Calu3 (cell line): ENCODE results near the gene FHIT. TPM values are rescaled to one million over a fixed set of nuclear protein-coding genes. Genes with fewer than 3 reads are reported as not detected.

Source experiments
- BruUV-seq: library from RNA; stranded (reverse); fragments of 400-500 nt; replicated peaks from 2 replicates; lab custom pipeline; 2021; lab: Mats Ljungman, UMichigan
- CTCF ChIA-PET: fragments of 300-600 bp; sonication (Branson Sonifier 250); formaldehyde crosslinking; loops from one replicate; lab custom pipeline; 2022; ENCODE audit warnings: antibody characterized with exemption; lab: Charles Lee
- DNase-seq: peaks from one replicate; pipeline ENCODE4 v3.0.0; 2022
- H3K27ac Mint-ChIP-seq: one replicate; pipeline ENCODE4 v1.8.0; 2022; ENCODE audit warnings: mixed read lengths; ENCODE audit not compliant: unreplicated experiment
- H3K27me3 Mint-ChIP-seq: one replicate; pipeline ENCODE4 v1.8.0; 2022; ENCODE audit warnings: mixed read lengths; ENCODE audit not compliant: unreplicated experiment
- H3K36me3 Mint-ChIP-seq: one replicate; pipeline ENCODE4 v1.8.0; 2022; ENCODE audit warnings: mild to moderate bottlenecking, moderate library complexity, mixed read lengths; ENCODE audit not compliant: insufficient read depth, unreplicated experiment
- H3K4me1 Mint-ChIP-seq: one replicate; pipeline ENCODE4 v1.8.0; 2022; ENCODE audit warnings: mild to moderate bottlenecking, low read depth, mixed read lengths; ENCODE audit not compliant: unreplicated experiment
- H3K4me3 Mint-ChIP-seq: one replicate; pipeline ENCODE4 v1.8.0; 2022; ENCODE audit warnings: mild to moderate bottlenecking, low read depth, moderate library complexity, mixed read lengths; ENCODE audit not compliant: unreplicated experiment
- H3K9me3 Mint-ChIP-seq: one replicate; pipeline ENCODE4 v1.8.0; 2022; ENCODE audit warnings: low read depth, mixed read lengths; ENCODE audit not compliant: unreplicated experiment
- intact Hi-C: fragments of 100-400 bp; cut with micrococcal nuclease; formaldehyde crosslinking; loops from one replicate; pipeline ENCODE4 v1.10.0; 2022; ENCODE audit not compliant: unreplicated experiment
- total RNA-seq: library from RNA; stranded (reverse); gene quantifications from 2 replicates; pipeline ENCODE4 v1.2.3, GENCODE V29; 2022
- TF ChIP-seq, protein P1 (sequence below): fragments of 200-600 bp; IDR thresholded peaks from one replicate; pipeline ENCODE4 v1.8.0; 2022; ENCODE audit warnings: antibody characterized with exemption; ENCODE audit not compliant: unreplicated experiment

Gene FHIT
- total RNA-seq, 1 experiment from 2014 or later = 6.2 TPM

DNA sequence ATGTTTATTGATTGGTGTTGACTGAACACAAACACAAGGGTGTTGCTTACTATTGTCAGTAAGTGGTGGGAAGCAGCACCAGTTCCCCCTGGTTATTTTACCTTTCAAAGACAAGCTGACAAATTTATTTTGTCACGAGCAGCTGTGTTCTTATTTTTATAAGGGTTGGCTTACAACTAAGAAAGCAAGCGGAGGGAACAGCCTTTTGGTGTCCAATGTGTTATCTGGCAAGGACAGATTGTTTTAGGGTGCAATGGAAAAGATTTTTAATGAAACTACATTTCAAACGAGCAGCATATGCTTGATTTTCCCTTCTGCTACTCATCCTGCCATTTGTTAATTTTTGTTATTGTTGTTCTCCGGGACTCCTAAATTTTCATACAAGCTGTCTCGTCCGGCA is 1280.9 kb downstream of the FHIT start:
- CTCF ChIA-PET = no interaction called here
- no peak overlapping the region for H3K4me3 Mint-ChIP-seq
- H3K27ac Mint-ChIP-seq = no peak overlapping the region
- H3K4me1 Mint-ChIP-seq = no peaks in the 10 kb centered on the region
- TF ChIP-seq, protein P1, sequence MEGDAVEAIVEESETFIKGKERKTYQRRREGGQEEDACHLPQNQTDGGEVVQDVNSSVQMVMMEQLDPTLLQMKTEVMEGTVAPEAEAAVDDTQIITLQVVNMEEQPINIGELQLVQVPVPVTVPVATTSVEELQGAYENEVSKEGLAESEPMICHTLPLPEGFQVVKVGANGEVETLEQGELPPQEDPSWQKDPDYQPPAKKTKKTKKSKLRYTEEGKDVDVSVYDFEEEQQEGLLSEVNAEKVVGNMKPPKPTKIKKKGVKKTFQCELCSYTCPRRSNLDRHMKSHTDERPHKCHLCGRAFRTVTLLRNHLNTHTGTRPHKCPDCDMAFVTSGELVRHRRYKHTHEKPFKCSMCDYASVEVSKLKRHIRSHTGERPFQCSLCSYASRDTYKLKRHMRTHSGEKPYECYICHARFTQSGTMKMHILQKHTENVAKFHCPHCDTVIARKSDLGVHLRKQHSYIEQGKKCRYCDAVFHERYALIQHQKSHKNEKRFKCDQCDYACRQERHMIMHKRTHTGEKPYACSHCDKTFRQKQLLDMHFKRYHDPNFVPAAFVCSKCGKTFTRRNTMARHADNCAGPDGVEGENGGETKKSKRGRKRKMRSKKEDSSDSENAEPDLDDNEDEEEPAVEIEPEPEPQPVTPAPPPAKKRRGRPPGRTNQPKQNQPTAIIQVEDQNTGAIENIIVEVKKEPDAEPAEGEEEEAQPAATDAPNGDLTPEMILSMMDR = no peak
- H3K9me3 Mint-ChIP-seq = peaks cover 14% of the 10 kb centered on the region
- BruUV-seq = no TSS peak
- intact Hi-C loops = no loop called here
- H3K27me3 Mint-ChIP-seq = no peaks in the 10 kb centered on the region
- no peaks in the 10 kb centered on the region for H3K36me3 Mint-ChIP-seq
- DNase-seq = no peak

DNA sequence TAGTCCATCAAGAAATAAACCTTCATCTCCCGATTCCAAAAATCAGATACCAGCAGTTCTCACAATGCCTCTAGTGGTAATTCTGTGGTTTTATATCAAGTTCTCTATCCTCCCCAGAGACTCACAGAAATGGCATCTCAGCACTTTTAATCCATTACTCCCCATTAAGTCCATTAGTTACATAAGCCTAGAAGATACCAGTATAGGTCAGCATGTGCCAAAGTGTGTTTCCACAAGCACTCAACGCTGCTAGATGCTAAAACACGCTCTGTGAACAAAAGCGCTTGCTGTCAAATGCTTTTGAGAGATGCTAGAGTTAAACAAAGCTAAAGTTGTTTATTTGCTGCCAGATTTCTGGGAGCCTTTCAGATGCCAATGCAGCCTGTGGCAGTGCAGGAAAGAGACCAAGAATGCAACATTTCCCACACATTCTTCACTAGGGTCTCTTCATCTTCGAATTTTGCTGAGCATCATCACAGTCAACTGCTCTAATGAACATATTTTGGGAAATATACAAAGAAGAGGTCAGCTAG is 1282.7 kb downstream of the FHIT start:
- Mint-ChIP-seq H3K27ac (no peak overlapping the region), H3K36me3 (no peaks in the 10 kb centered on the region), H3K27me3 (no peaks in the 10 kb centered on the region), H3K4me3 (no peak overlapping the region), H3K9me3 (peaks cover 13% of the 10 kb centered on the region), H3K4me1 (no peaks in the 10 kb centered on the region)
- CTCF ChIA-PET = no interaction called here
- TF ChIP-seq, protein P1 = no peak
- DNase-seq = no peak
- no TSS peak for BruUV-seq
- intact Hi-C loops = no loop called here

DNA sequence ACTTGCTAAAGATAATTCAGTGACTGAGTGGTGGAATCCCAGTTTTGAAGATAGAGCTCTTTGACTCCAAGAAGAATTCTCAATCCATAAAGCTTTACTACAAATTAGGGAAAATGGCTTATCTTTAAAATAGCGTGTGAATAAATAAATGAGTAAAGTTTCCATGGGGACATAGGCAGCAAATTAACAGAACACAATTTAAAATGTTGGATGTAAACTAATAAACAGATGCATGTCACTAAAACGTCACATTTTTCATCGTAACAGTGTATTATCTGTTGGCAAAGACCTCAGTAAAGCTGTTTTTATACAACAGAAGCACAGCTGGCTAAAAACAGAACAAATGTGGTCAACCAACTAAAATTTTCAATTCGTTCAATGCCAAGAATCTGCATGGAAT is 1287.6 kb downstream of the FHIT start:
- H3K27ac Mint-ChIP-seq = no peak overlapping the region
- BruUV-seq = no TSS peak
- peaks cover 13% of the 10 kb centered on the region for H3K9me3 Mint-ChIP-seq
- TF ChIP-seq, protein P1 = no peak
- no peak overlapping the region for H3K4me3 Mint-ChIP-seq
- no peaks in the 10 kb centered on the region for H3K27me3 Mint-ChIP-seq
- H3K4me1 Mint-ChIP-seq = no peaks in the 10 kb centered on the region
- CTCF ChIA-PET = no interaction called here
- intact Hi-C loops = no loop called here
- no peak for DNase-seq
- H3K36me3 Mint-ChIP-seq = no peaks in the 10 kb centered on the region

DNA sequence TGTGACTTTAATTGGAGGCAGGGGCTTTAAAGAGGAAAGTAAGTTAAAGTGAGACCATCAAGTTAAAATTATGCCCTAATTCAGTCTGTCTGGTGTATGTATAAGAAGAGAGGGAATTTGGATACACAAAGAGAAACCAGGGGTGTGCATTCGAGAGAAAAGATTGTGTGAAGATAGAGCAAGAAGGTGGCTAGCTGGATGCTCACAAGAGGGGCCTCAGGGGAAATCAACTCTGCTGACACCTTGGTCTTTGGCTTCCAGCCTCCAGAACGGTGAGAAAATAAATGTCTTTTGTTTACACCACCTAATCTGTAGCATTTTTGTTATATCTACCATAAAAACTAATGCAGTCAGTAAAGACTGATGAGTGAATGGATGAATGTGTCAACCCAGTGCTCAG is 1294.1 kb downstream of the FHIT start:
- DNase-seq = no peak
- CTCF ChIA-PET = no interaction called here
- Mint-ChIP-seq H3K9me3 (peaks cover 24% of the 10 kb centered on the region), H3K27ac (no peak overlapping the region), H3K36me3 (no peaks in the 10 kb centered on the region), H3K4me3 (no peak overlapping the region), H3K4me1 (no peaks in the 10 kb centered on the region), H3K27me3 (no peaks in the 10 kb centered on the region)
- TF ChIP-seq, protein P1 = no peak
- intact Hi-C loops = no loop called here
- BruUV-seq = no TSS peak
